Measurements from ENCODE around the gene RFPL2. TPM values are rescaled to one million over a fixed set of nuclear protein-coding genes. Genes with fewer than 3 reads are reported as not detected.
"Not testable (repeated sequence)": the region's sequence is repeated elsewhere in the genome, so short reads cannot be mapped to it uniquely, and the experiment has no call there.

Gene RFPL2
- polyA plus RNA-seq, 4 donors = 0.23 to 0.56 (median 0.36) TPM

DNA sequence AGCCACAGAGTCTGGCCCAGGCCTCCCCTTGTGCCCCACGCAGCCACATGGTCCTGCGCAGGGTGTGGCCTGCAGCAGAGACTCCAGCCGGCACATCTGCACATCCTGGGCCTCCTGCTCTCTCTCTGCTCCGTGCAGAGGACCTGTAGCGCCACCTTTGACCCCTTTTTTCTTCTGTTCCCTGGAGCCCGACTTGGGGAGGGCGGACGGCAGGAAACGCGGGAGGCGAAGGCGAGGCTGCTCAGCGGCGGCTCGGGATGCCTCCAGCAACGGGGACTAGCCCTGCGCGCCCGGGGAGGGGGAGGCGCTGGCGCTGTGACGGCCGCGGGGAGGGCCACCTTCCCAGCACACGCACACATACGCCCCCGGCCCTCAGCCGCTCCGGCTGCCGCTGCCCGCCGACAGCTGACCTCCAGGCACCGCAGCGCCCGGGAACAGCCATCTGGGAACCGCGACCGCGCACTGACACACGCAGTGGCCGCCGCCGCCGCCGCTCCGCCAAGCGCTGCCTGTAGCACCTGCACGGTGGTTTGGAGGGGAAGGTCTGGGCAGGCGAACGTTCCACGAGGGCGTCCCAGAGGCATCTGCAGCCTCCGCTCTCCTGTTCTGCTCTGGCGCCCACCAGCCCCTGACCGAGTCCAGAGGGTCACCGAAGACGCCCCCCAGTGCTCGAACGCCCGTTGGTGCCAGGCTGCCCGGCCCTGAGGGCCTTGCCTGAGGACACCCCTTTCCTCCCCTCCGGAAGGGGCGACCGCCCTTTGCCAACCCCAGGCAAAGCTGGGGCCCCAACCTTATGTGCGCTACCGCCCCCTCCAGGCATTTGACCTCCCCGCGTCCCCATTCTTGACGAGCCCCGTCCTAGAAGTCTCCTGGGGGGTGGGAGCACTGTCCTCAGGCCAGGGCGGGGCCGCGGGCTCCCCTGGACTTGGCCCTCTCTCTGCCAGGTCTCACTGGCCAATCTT is 28.9 kb downstream of the RFPL2 start:
- DNase-seq (ENCODE audit: low read depth in 4 of 4, low spot score in 2 of 4) = no peak

DNA sequence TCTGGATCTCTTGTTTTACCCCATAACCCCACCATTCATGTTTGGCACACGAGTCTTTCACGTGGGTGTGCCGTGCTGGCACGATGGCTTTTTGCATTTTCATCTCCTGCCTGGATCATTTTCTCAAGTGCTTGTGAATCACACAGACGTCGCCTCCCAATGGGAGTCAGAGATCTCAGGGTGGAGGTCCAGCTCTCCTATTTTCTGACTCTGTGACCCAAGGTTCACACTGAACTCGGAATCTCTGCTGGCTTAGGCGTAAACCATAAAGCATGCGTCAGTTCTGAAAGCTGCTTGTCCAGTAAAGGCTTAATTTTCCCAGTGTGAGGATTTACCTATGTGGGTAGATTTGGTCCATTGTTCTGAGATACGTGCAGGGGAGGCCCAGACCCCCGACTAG is 29.8 kb downstream of the RFPL2 start:
- no peak for DNase-seq (ENCODE audit: low read depth in 4 of 4, low spot score in 2 of 4)

DNA sequence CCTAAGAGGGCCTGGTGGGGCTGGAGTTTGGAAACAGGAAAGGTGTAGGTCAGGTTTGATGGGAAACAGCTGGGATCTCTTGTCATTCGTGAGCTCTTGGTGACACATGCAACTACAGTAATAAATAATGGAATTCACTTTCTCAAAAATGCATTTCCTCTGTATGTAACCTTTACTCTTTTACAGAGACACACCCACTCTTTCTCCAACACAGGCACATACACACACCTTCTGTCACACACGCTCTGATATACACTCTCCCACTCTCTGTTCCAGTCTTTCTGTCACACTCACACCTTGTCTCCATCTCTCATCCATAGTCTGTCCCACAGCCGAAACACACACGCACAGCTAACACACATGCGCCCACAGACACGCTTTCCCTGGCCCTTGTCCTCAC is 39.2 kb downstream of the RFPL2 start:
- DNase-seq (ENCODE audit: low read depth in 4 of 4, low spot score in 2 of 4) = no peak

DNA sequence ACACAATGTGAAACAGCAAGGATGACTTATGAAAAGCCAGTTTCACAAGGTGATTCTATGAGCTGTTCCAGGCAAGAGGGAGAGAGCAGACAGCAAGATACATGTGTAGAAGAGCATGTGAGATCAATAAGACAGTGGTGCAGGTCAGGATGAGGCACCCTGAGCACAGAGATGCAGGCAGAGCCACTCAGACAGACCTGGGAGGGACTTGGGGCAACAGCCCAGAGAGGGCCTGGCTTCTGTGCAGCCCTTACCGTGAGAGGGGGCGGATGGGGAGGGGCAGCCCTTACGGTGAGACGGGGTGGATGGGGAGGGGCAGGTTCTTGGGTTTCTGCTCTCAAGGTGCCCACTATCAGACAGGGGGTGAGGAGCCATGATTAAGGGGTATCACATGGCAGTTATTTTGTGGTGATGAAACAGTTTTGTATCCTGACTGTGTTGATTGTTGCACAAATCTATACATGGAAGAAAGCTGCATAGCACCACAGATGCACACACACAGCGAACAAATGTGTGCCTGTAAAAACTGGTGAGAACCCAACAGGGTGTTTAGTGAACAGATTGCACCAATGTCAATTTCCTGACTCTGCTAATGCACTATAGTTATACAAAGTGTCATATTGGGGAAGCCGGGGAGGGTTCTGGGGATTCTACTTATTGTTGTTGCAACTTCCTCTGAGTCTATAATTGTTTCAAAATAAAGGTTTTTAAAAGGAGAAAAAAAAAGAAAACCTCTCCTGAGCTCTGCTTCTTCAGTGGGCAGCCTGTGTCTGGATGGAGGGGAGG is 40.6 kb downstream of the RFPL2 start:
- no peak for DNase-seq (ENCODE audit: low read depth in 4 of 4, low spot score in 2 of 4)

DNA sequence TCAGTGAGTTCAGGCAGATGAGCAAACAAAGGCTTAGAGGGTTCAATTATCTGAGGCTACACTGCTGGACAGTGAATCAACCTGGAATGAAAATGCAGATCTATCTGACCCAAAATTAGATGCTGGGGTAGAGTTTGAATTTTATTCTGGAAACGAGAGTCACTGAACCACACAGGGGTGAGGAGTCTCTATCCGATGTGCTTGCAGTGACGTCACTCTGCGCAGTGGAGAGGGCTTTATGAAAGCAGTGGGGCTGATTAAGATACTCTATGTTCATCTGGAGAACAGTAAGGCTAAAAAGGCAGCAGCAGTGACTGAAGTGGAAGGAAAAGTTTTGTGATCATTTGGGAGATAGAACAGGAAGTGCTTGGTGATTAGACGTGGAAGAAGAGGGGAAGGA is 44.5 kb downstream of the RFPL2 start:
- not testable (repeated sequence) for DNase-seq (ENCODE audit: low read depth in 4 of 4, low spot score in 2 of 4)

DNA sequence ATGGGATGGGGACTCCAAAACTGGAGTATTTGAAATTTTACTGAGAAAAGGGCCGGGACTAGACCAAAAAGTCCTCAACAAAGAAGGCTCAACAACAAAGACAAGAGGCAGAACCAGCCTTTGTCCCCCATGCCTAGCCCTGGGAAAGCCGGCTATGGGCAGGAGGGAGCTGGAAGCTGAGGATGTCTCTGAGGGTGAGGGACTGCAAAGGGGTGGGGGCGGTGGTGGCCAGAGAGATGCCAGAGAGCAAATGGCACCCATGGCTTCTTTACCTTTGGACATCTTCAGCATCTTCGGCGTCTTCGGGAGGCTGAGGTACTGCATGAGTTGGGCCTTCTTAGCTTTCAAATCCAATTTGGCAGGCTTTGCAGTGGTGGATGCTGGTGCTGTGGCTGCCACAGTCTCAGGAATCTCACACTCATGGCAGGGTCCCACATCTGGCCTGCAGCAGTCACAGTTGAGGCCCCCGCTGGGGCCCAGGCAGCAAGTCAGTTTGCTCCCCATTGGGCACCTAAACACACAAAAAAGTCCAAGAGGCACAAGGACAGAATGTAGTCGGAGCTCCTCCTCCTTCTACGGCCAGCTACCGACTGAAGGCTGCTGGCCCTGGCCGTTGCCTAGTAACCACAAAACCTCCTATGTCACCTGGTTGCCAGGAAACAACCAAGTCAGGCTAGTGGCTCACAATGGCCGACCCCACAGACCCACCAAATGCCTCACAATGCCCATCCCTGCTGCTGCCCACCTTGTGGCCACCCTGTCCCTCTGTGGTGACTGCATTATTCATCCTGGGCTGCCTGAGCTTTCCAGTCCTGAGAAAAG is 46.0 kb downstream of the RFPL2 start, which contains the start of gene C22orf42:
TSS of gene C22orf42 (minus strand) at position 592 of the 822 bp plus-strand sequence. CDS start at position 504, 88 bp downstream.
- DNase-seq (ENCODE audit: low read depth in 4 of 4, low spot score in 2 of 4) = no peak

DNA sequence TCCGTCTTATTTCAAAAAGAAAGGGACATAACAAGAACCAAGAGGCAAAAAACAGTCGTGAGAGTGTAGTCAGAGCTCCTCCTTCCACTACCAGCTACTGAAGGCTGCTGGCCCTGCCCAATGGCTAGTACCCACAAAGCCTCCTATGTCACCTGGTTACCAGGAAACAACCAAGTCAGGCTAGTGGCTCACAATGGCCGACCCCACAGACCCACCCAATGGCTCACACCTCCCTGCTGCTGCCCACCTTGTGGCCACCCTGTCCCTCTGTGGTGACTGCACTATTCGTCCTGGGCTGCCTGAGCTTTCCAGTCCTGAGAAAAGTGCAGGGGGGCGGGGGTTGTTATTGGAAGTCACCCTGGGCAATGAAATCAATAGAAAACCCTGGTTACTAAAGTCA is 47.2 kb downstream of the RFPL2 start:
- not testable (repeated sequence) for DNase-seq (ENCODE audit: low read depth in 4 of 4, low spot score in 2 of 4)

DNA sequence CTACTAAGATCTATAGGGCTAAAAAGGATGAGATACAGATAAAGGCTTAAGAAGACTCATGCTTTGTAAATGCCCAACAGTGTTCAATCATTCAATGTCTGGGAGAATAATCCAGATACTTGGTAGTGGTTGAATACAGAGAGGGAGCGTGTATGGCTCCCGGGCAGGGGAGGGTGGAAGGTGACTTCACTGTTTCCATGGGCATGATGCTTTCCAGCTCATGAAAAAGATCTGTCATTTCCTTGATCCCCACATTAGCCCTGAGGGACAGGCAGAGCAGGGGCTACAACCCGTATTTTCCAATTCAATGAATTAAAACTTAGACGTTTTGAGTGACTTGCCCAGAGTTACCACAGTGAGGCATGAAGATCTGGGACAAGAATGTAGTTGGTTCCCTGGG is 50.1 kb downstream of the RFPL2 start:
- DNase-seq (ENCODE audit: low read depth in 4 of 4, low spot score in 2 of 4) = not testable (repeated sequence)

DNA sequence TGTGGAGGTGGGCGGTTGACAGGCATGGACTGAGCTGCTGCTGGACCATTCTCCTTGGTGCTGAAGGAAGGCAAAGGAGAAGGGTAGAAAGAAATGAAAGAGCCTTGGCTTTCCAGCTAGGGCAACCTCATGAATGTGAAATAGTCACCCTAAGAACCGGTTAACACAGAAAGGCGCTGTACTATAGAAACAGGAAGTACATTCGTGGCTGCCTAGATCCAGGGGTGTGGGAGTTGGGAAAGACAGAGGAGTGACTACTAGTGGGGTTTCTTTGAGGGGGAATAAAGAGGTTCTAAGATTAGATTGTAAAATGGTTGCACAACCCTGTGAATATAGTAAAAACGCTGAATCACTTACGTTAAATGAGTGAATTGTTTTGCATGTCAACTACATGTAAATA is 53.2 kb downstream of the RFPL2 start:
- DNase-seq (ENCODE audit: low read depth in 4 of 4, low spot score in 2 of 4) = not testable (repeated sequence)

DNA sequence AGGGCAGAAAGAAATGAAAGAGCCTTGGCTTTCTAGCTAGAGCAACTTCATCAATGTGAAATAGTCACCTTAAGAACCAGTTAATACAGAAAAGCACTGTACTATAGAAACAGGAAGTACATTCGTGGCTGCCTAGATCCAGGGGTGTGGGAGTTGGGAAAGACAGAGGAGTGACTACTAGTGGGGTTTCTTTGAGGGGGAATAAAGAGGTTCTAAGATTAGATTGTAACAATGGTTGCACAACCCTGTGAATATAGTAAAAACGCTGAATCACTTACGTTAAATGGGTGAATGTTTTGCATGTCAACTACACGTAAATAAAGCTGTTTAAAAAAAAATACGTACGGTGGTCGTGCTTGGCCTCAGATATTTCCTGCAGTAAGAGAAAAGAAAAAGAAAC is 54.2 kb downstream of the RFPL2 start:
- not testable (repeated sequence) for DNase-seq (ENCODE audit: low read depth in 4 of 4, low spot score in 2 of 4)

DNA sequence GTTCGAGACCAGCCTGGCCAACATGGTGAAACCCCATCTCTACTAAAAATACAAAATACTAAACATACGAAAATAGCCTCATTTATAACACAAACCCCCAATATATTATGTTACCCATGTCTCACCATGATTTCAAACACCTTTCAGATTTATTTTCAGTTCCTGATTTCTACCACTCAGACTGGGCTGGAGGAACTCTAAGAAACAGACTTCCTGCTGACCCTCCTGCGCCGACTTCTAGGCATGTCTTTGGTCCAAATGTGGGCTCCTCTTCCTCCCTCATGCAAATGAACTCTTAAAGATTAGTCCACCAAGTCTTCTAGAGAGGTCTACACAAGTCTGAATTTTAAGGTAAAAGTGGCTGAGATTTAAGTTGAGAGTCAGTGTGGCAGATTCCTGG is 56.5 kb downstream of the RFPL2 start:
- not testable (repeated sequence) for DNase-seq (ENCODE audit: low read depth in 4 of 4, low spot score in 2 of 4)

DNA sequence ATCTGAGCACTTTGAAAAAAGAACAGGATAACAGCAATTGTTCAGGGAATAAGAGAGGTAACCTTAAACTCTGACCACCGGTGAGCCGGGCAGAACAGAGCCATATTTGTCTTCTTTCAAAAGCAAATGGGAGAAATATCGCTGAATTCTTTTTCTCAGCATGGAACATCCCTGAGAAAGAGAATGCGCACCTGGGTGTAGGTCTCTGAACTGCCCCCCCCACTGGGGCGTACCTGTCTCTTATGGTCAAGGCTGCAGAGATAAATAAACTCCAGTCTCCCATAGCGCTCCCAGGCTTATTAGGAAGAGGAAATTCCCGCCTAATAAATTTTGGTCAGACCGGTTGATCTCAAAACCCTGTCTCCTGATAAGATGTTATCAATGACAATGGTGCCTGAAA is 57.7 kb downstream of the RFPL2 start:
- DNase-seq (ENCODE audit: low read depth in 4 of 4, low spot score in 2 of 4) = not testable (repeated sequence)

DNA sequence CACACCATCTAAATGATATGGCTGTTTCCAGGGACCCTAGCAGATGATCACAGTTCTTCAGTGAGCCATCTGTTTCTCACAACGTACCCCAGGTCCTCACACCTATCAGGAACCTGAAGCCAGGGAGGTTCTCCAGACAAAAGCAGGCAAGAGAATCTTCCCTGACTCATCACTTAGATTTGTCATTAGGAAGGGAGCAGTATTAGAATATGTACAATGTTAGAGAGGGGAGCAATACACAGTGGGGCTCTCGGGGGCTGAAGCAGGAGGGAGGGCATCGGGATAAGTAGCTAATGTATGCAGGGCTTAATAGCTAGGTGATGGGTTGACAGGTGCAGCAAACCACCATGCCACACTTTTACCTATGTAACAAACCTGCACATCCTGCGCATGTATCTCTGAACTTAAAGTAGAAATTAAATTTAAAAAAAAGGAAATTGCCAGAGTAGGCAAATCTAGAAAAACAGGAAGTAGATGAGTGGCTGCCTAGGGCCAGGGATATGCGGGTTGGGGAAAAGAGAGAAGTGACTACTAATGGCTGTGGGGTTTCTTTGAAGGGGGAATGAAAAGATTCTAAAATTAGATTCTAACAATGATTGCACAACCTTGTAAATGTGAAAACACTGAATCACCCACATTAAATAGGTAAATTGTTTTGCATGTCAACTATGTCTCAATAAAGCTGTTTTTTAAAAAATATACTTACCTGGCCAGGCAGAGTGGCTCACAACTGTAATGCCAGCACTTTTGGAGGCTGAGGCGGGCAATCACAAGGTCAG is 60.2 kb downstream of the RFPL2 start:
- DNase-seq (ENCODE audit: low read depth in 4 of 4, low spot score in 2 of 4) = no peak

DNA sequence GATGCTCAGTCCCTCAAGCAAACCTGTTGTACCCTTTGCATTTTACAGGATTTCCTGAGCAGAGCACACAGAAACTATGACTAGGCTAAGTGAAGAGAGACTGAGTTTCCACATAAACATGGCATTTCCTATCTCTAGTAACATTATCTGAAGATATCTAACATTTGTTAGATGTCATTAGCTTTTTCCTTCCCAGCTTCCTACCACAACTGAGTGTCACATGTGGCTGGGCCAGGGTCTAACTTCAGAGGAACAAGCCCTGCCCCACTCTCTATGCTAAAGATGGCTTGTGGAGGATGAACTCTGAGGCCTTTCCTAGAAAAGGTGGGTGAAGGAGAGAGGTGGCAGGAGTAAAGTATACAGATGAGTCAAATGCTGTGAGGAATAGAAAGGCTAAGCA is 62.3 kb downstream of the RFPL2 start:
- DNase-seq (ENCODE audit: low read depth in 4 of 4, low spot score in 2 of 4) = no peak

DNA sequence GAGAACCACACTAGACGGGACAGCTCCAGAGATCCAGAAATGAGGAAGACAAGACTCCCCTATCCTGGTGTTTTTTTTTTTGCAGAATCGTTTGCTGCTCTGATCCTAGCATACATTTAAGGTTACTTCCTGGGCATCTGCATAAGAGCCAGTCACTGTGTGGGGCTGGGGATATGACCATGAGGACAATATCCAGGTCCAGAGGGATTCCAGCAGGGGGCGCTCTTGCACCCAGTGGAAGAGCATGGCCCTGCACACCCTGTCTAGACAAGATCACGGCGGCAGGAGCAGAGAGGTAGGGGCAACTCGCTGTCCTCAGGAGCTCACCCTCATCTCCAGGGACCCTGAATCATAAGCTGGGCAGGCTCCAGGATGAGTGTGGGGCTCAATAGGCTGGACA is 64.2 kb downstream of the RFPL2 start:
- not testable (repeated sequence) for DNase-seq (ENCODE audit: low read depth in 4 of 4, low spot score in 2 of 4)

Other genes with a start within 250 kb of the RFPL2 start
- 1 to 10 TPM in 1 of 4 donors, under 1 TPM in 3; 0.32 to 1.2 (median 0.44) TPM for gene SLC5A1, start 161.8 kb downstream of the RFPL2 start, polyA plus RNA-seq (ENCODE audit: insufficient read length in 4 of 4)
- gene C22orf42, start 45.8 kb downstream of the RFPL2 start, polyA plus RNA-seq (ENCODE audit: insufficient read length in 4 of 4) = not detected
- gene SLC5A4, start 50.3 kb upstream of the RFPL2 start, polyA plus RNA-seq (ENCODE audit: insufficient read length in 4 of 4) = 1 to 10 TPM in 3 of 4 donors, under 1 TPM in 1; 0.65 to 2.3 (median 1.5) TPM
- gene RFPL3, start 152.8 kb upstream of the RFPL2 start, polyA plus RNA-seq (ENCODE audit: insufficient read length in 4 of 4) = not detected
- 100 to 1,000 TPM; 104 to 117 (median 106) TPM for gene RTCB, start 207.2 kb upstream of the RFPL2 start, polyA plus RNA-seq (ENCODE audit: insufficient read length in 4 of 4)